GM12801 (cell line): Measurements from ENCODE around the gene PTPRC.

ENCODE experiments used
- TF ChIP-seq, protein P1 (sequence below): IDR thresholded peaks from one replicate; pipeline ENCODE4 v1.5.1; 2011; ENCODE audit warnings: control low read depth; ENCODE audit not compliant: insufficient read length; ENCODE audit errors: extremely low read depth

Gene PTPRC

DNA sequence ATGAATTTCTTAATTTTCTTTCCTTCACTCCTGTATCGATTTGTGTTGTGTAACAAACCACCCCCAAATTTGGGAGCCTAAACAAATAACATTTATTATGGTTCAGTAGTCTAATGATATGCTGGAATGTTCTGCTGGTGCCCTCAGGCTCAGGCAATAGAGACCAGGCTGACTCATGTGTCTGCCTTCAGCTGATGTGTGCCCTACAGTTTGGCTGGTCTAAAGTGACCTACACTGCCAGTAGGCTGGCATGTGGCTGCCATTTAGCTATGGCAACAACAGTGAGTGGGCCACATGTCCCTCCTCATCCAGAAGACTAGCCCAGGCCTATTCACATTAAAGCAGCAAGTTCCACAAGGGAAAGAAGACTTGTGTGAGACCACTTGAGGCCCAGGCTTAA, 115.8 kb downstream of the PTPRC start:
- TF ChIP-seq, protein P1, sequence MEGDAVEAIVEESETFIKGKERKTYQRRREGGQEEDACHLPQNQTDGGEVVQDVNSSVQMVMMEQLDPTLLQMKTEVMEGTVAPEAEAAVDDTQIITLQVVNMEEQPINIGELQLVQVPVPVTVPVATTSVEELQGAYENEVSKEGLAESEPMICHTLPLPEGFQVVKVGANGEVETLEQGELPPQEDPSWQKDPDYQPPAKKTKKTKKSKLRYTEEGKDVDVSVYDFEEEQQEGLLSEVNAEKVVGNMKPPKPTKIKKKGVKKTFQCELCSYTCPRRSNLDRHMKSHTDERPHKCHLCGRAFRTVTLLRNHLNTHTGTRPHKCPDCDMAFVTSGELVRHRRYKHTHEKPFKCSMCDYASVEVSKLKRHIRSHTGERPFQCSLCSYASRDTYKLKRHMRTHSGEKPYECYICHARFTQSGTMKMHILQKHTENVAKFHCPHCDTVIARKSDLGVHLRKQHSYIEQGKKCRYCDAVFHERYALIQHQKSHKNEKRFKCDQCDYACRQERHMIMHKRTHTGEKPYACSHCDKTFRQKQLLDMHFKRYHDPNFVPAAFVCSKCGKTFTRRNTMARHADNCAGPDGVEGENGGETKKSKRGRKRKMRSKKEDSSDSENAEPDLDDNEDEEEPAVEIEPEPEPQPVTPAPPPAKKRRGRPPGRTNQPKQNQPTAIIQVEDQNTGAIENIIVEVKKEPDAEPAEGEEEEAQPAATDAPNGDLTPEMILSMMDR, result no peak

DNA sequence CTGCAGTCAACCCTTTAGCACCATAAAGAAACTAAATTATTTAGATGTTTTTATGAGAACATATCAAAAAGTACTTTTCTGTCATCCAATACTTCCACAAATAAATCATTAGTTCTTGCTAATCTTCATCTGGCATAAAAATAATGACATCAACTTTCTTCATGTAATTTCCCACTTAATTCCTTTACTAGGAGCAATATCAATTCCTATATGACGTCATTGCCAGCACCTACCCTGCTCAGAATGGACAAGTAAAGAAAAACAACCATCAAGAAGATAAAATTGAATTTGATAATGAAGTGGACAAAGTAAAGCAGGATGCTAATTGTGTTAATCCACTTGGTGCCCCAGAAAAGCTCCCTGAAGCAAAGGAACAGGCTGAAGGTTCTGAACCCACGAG, 116.9 kb downstream of the PTPRC start:
- TF ChIP-seq, protein P1, result no peak

DNA sequence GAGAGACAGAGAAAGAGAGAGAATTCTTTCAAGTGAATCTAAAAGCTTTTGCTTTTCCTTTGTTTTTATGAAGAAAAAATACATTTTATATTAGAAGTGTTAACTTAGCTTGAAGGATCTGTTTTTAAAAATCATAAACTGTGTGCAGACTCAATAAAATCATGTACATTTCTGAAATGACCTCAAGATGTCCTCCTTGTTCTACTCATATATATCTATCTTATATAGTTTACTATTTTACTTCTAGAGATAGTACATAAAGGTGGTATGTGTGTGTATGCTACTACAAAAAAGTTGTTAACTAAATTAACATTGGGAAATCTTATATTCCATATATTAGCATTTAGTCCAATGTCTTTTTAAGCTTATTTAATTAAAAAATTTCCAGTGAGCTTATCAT, 117.6 kb downstream of the PTPRC start:
- TF ChIP-seq, protein P1, result no peak

DNA sequence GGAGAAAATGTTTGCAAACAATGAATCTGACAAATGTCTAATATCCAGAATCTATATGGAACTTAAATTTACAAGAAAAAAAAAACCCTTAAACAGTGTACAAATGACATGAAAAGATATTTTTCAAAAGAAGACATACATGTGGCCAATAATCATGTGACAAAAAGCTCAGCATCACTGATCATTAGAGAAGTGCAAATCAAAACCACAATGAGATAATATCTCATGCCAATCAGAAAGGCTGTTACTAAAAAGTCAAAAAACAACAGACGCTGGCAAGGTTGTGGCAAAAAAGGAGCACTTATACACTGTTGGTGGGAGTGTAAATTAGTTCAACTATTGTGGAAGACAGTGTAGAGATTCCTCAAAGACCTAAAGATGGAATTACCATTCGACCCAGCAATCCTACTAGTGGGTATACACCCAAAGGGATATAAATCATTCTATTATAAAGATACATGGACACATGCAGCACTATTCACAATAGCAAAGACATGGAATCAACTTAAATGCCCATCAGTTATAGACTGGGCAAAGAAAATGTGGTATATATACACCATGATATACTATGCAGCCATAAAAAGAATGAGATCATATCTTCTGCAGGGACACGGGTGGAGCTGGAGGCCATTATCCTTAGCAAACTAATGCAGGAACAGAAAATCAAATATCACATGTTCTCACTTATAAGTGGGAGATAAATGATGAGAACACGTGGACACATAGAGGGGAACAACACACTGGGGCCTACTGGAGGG, 123.2 kb downstream of the PTPRC start:
- TF ChIP-seq, protein P1, result no peak

DNA sequence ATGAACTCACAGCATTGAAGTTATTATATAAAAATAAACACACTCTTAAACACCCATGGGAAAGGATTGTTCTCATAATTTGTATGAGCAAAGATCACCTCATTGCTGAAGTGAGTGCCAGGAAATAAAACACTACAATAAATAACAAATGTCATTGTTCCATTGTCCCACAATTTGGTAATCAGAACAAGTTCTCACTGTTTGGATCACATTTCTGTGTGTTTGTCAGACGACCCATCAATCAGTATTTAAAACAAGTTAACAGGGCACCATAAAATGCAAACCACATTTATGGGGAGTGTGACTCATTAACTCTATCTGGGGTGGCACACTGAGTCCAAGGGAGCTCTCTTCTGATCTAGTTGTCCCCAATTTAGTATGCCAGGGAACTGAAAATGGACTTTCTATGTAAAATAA, 124.5 kb downstream of the PTPRC start:
- TF ChIP-seq, protein P1, result no peak

DNA sequence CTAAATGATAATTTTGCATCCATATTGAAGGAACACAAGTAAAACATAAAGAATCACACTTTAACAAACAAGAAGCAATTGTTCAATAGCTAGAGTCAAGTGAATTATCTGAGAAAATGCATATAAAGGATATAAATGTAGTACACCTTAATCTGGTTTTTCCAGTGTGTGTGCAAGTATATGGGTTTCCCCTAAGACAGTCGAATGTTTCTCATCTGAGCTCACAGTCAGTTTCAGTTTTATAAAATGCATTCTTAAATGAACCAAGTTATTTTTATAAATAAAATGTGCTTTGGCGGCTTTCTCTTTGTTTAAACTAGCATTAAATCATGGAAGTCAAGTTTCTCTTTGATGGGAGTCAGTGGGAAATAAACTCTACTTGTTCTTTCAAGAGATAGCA, 125.9 kb downstream of the PTPRC start:
- TF ChIP-seq, protein P1, result no peak

GRCh38 chr1:198765416-198765815, 126.6 kb downstream of the PTPRC start:
- TF ChIP-seq, protein P1, result no peak
